Measurements from ENCODE around the gene CD27. TPM values are rescaled to one million over a fixed set of nuclear protein-coding genes. Genes with fewer than 3 reads are reported as not detected.
A peak's percentile ranks its signal among the peaks of the same experiment; 100 is the strongest.

Gene CD27
- total RNA-seq, 4 donors from 2014 or later, result 1.1 to 16.8 (median 2.3) TPM; not detected in 1

- H3K36me3 ChIP-seq, result peaks cover 0 to 13% (median 3%) of the 10 kb centered on the region in 4 donors
- peak overlapping the region; percentile 97 to 99 (median 98) for H3K27ac ChIP-seq
- peaks cover 16 to 34% (median 26%) of the 10 kb centered on the region in 4 donors for H3K4me1 ChIP-seq
- peak; percentile 76 for DNase-seq
- no peaks in the 10 kb centered on the region for H3K27me3 ChIP-seq
- TF ChIP-seq POLR2A (IDR thresholded peaks at IDR 0.05) (peak; percentile 42), CTCF (IDR thresholded peaks at IDR 0.05) (no peak), POLR2AphosphoS5 (IDR thresholded peaks at IDR 0.05) (peak; percentile 27 to 57 (median 36))
- 31% methylated on average over 17 of the region's 17 CpGs; no CpG with 5 or more reads in 1 of the 2 donors for WGBS, 2 donors (ENCODE audit: low coverage in 1 of 2)
- in situ Hi-C loops (cut with MboI; ENCODE audit: low pct_ligation_motif_present in 1 of 4, low pct_unique_long_range_greater_than_20kb in 1 of 4, low sequenced_read_pairs in 3 of 4) (loop anchor here in 3 of 4 donors (10.0 to 25.0 kb wide), 2 partner anchors 116 to 118 kb away; partner anchors contain the start of gene TNFRSF1A (in 2 of the 3)), intact Hi-C loops (cut with DNase I; ENCODE audit: low total_unique reads) (no loop called here)
- H3K9me3 ChIP-seq, result no peaks in the 10 kb centered on the region
- H3K4me3 ChIP-seq, result peak overlapping the region in 3 of 4 donors; percentile 65 to 78 (median 73)
Measured at GRCh38 chr12:6452944-6453630, 8.3 kb downstream of the CD27 start.

DNA sequence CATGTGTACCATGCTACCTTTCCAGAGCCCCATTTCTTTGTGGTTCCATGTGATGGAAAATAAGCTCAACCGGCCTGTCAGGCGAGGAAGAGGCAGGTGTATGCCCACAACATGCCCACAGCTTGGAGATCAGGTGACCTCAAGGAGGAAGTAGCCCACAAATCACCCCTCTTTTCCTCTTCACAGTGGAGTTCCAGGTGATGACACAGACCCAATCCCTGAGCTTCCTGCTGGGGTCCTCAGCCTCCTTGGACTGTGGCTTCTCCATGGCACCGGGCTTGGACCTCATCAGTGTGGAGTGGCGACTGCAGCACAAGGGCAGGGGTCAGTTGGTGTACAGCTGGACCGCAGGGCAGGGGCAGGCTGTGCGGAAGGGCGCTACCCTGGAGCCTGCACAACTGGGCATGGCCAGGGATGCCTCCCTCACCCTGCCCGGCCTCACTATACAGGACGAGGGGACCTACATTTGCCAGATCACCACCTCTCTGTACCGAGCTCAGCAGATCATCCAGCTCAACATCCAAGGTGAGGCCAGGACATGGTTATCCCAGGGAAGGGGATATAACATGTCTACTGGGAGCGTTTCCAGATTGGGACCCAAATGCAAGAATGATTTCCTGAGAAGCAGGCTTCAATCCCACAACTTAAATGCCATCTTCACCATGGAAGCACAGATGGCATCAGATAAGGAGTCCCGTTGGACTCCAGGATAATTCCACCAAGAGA, 12.6 kb downstream of the CD27 start:
- peaks cover 0 to 47% (median 16%) of the 10 kb centered on the region in 4 donors for H3K36me3 ChIP-seq

DNA sequence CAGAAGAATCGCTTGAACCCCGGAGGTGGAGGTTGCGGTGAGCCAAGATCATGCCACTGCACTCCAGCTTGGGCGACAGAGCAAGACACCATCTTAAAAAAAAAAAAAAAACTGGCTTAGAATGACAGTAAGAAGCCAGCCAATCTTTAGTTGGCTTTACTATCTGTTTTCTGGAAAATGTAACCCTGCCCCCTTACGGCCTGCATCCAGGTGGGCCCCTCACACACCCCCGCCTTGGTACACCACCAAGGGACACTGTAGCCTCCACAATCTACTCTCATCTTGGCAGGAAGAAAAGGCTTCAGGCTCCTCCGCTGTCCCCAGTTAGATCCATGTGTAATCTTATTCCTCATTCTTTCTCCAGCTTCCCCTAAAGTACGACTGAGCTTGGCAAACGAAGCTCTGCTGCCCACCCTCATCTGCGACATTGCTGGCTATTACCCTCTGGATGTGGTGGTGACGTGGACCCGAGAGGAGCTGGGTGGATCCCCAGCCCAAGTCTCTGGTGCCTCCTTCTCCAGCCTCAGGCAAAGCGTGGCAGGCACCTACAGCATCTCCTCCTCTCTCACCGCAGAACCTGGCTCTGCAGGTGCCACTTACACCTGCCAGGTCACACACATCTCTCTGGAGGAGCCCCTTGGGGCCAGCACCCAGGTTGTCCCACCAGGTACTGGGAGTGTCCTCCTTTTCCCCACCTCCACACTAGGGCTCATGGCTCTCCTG, 13.7 kb downstream of the CD27 start:
- Histone ChIP-seq H3K4me1 (peaks cover 2 to 19% (median 6%) of the 10 kb centered on the region in 4 donors), H3K4me3 (no peak overlapping the region), H3K36me3 (peaks cover 0 to 47% (median 21%) of the 10 kb centered on the region in 4 donors), H3K9me3 (no peaks in the 10 kb centered on the region), H3K27me3 (no peaks in the 10 kb centered on the region), H3K27ac (no peak overlapping the region)
- intact Hi-C loops (cut with DNase I; ENCODE audit: low total_unique reads), result no loop called here
- in situ Hi-C loops (cut with MboI; ENCODE audit: low pct_ligation_motif_present in 1 of 4, low pct_unique_long_range_greater_than_20kb in 1 of 4, low sequenced_read_pairs in 3 of 4), result loop anchor here in 3 of 4 donors (10.0 to 25.0 kb wide), 2 partner anchors 121 to 124 kb away; partner anchors contain the start of gene TNFRSF1A (in 2 of the 3)
- 80 to 93% methylated on average over 6 to 14 of the region's 14 CpGs for WGBS, 2 donors (ENCODE audit: low coverage in 1 of 2)
- TF ChIP-seq CTCF (IDR thresholded peaks at IDR 0.05) (no peak), EP300 (IDR thresholded peaks at IDR 0.05; ENCODE audit: low read depth) (no peak), POLR2AphosphoS5 (IDR thresholded peaks at IDR 0.05) (no peak), POLR2A (IDR thresholded peaks at IDR 0.05) (no peak)
- no peak for DNase-seq

More for the DNA sequence above, 12.6 kb downstream of the CD27 start:
- Histone ChIP-seq H3K27ac (no peak overlapping the region), H3K27me3 (no peaks in the 10 kb centered on the region), H3K4me1 (peaks cover 7 to 24% (median 14%) of the 10 kb centered on the region in 4 donors), H3K9me3 (no peaks in the 10 kb centered on the region), H3K4me3 (no peak overlapping the region)
- WGBS, 2 donors (ENCODE audit: low coverage in 1 of 2), result 85% methylated on average over 9 of the region's 12 CpGs; no CpG with 5 or more reads in 1 of the 2 donors
- no peak for TF ChIP-seq POLR2AphosphoS5 (IDR thresholded peaks at IDR 0.05)
- no peak for TF ChIP-seq CTCF (IDR thresholded peaks at IDR 0.05)
- TF ChIP-seq EP300 (IDR thresholded peaks at IDR 0.05; ENCODE audit: low read depth), result no peak
- no peak for TF ChIP-seq POLR2A (IDR thresholded peaks at IDR 0.05)
- intact Hi-C loops (cut with DNase I; ENCODE audit: low total_unique reads), result no loop called here
- no peak for DNase-seq
- in situ Hi-C loops (cut with MboI; ENCODE audit: low pct_ligation_motif_present in 1 of 4, low pct_unique_long_range_greater_than_20kb in 1 of 4, low sequenced_read_pairs in 3 of 4), result loop anchor here in 3 of 4 donors (10.0 to 25.0 kb wide), 2 partner anchors 120 to 123 kb away; partner anchors contain the start of gene TNFRSF1A (in 2 of the 3)

Data from transverse colon (tissue), 4 donors.